Measurements from ENCODE around the gene COX17. TPM values are rescaled to one million over a fixed set of nuclear protein-coding genes. Genes with fewer than 3 reads are reported as not detected.

The COX17 gene
- polyA plus RNA-seq, 2 of the 4 experiments (the other 2 are of a cell fraction) = 79.0 to 149 TPM

GRCh38 chr3:119723022-119723421 is 45.8 kb upstream of the COX17 start:
- CTCF ChIA-PET = no interaction called here
- Histone ChIP-seq H3K4me1 (no peaks in the 10 kb centered on the region), H3K9me3 (no peaks in the 10 kb centered on the region), H3K4me2 (no peak overlapping the region), H3K4me3 (no peak overlapping the region), H3K27ac (no peak overlapping the region)
- POLR2A ChIA-PET = no interaction called here
- 34% methylated on average over 2 of the region's 2 CpGs for WGBS (ENCODE audit: missing lambda C conversion rate)
- TF ChIP-seq FOXS1 (CRISPR knock-in tag; IDR thresholded peaks at IDR 0.05) = no peak
- no peak for TF ChIP-seq POLR2A (IDR thresholded peaks at IDR 0.05; ENCODE audit: low read length)
- no peak for TF ChIP-seq MAFK (IDR thresholded peaks at IDR 0.05; ENCODE audit: partially characterized antibody)
- TF ChIP-seq CHD2 (IDR thresholded peaks at IDR 0.05; ENCODE audit: low read length, partially characterized antibody) = no peak
- FAIRE-seq (no peak), ATAC-seq (no peak), DNase-seq (ENCODE audit: low read depth in 1 of 2, low spot score in 1 of 2) (no peak)

- no peak for FAIRE-seq
- H3K4me2 ChIP-seq = no peak overlapping the region
- no peak for ATAC-seq
- no peak overlapping the region for H3K27ac ChIP-seq
- H3K9me3 ChIP-seq = no peaks in the 10 kb centered on the region
- DNase-seq (ENCODE audit: low read depth in 1 of 2, low spot score in 1 of 2) = no peak
- WGBS (ENCODE audit: missing lambda C conversion rate) = 48% methylated on average over 3 of the region's 5 CpGs
- H3K4me1 ChIP-seq = no peaks in the 10 kb centered on the region
- no peak for TF ChIP-seq JUN (IDR thresholded peaks at IDR 0.05)
- TF ChIP-seq HDAC2 (IDR thresholded peaks at IDR 0.05) = no peak
- no peak for TF ChIP-seq USF2 (IDR thresholded peaks at IDR 0.05)
- TF ChIP-seq FOSB (CRISPR knock-in tag; IDR thresholded peaks at IDR 0.05) = no peak
- no peak for TF ChIP-seq PHF8 (IDR thresholded peaks at IDR 0.05; ENCODE audit: borderline replicate concordance, low read depth)
- TF ChIP-seq RFX5 (IDR thresholded peaks at IDR 0.05) = no peak
- TF ChIP-seq MYC (IDR thresholded peaks at IDR 0.05; ENCODE audit: borderline replicate concordance, low read length) = no peak
- no peak for TF ChIP-seq HOXA7 (CRISPR knock-in tag; IDR thresholded peaks at IDR 0.05)
- no peak for TF ChIP-seq TP53 (CRISPR knock-in tag; IDR thresholded peaks at IDR 0.05)
- no peak for TF ChIP-seq ESRRA (IDR thresholded peaks at IDR 0.05; ENCODE audit: borderline replicate concordance, low read length)
- TF ChIP-seq RAD21 (conservative IDR thresholded peaks at IDR 0.05 in 1 of 2, IDR thresholded peaks at IDR 0.05 in 1 of 2) = no peak
- TF ChIP-seq ZSCAN20 (CRISPR knock-in tag; IDR thresholded peaks at IDR 0.05) = no peak
- TF ChIP-seq HOXB13 (CRISPR knock-in tag; IDR thresholded peaks at IDR 0.05; ENCODE audit: low read depth) = no peak
- TF ChIP-seq NFE2L2 (conservative IDR thresholded peaks at IDR 0.05; ENCODE audit: low read length) = no peak
- no peak for TF ChIP-seq CHD2 (IDR thresholded peaks at IDR 0.05; ENCODE audit: low read length, partially characterized antibody)
- TF ChIP-seq GATA3 (IDR thresholded peaks at IDR 0.05; ENCODE audit: borderline replicate concordance) = no peak
- TF ChIP-seq HOXB5 (CRISPR knock-in tag; IDR thresholded peaks at IDR 0.05) = no peak
- no peak for TF ChIP-seq MAFK (IDR thresholded peaks at IDR 0.05; ENCODE audit: partially characterized antibody)
- no peak for TF ChIP-seq PBX3 (IDR thresholded peaks at IDR 0.05)
- TF ChIP-seq ZFP36 (IDR thresholded peaks at IDR 0.05; ENCODE audit: borderline replicate concordance, partially characterized antibody) = no peak
- H3K4me3 ChIP-seq = no peak overlapping the region
- ChIA-PET POLR2A (no interaction called here), CTCF (no interaction called here)
Measured at GRCh38 chr3:119717520-119717919, 40.3 kb upstream of the COX17 start.

- ATAC-seq (no peak), FAIRE-seq (no peak), DNase-seq (ENCODE audit: low read depth in 1 of 2, low spot score in 1 of 2) (no peak)
- 79% methylated on average over 3 of the region's 3 CpGs for WGBS (ENCODE audit: missing lambda C conversion rate)
- H3K9me3 ChIP-seq = no peaks in the 10 kb centered on the region
- no peak overlapping the region for H3K4me2 ChIP-seq
- TF ChIP-seq KDM1A (IDR thresholded peaks at IDR 0.05; ENCODE audit: low read depth) (no peak), HOXB13 (CRISPR knock-in tag; IDR thresholded peaks at IDR 0.05; ENCODE audit: low read depth) (no peak), EHF (CRISPR knock-in tag; IDR thresholded peaks at IDR 0.05) (no peak), NFE2L2 (conservative IDR thresholded peaks at IDR 0.05; ENCODE audit: low read length) (no peak), FOXS1 (CRISPR knock-in tag; IDR thresholded peaks at IDR 0.05) (no peak), RNF2 (IDR thresholded peaks at IDR 0.05; ENCODE audit: borderline replicate concordance, low read depth) (no peak), CBX2 (IDR thresholded peaks at IDR 0.05; ENCODE audit: borderline replicate concordance, low read depth) (no peak)
- CTCF ChIA-PET = no interaction called here
- H3K4me3 ChIP-seq = no peak overlapping the region
- no peaks in the 10 kb centered on the region for H3K4me1 ChIP-seq
- POLR2A ChIA-PET = no interaction called here
- no peak overlapping the region for H3K27ac ChIP-seq
Measured at GRCh38 chr3:119716998-119717397, 39.8 kb upstream of the COX17 start.
